Neuronal stem cell (in vitro differentiated cells): Measurements from ENCODE around the gene MPP4.

Source experiments
- DNase-seq: peaks from one replicate; pipeline ENCODE4 v3.0.0-alpha.2; 2013; ENCODE audit warnings: low spot score
- H2AFZ ChIP-seq: one replicate; pipeline ENCODE4 v1.6.1; 2013; ENCODE audit warnings: mild to moderate bottlenecking, low read length, inconsistent platforms
- H2AK5ac ChIP-seq: 2 replicates; pipeline ENCODE4 v1.6.1; 2013; ENCODE audit warnings: low read depth, mild to moderate bottlenecking, inconsistent platforms, low read length, moderate library complexity, mixed read lengths
- H2BK120ac ChIP-seq: 2 replicates; pipeline ENCODE4 v1.6.1; 2013; ENCODE audit warnings: low read depth, mild to moderate bottlenecking, inconsistent platforms, low read length, moderate library complexity, mixed read lengths
- H2BK12ac ChIP-seq: one replicate; pipeline ENCODE4 v1.6.1; 2013; ENCODE audit warnings: low read length, inconsistent platforms
- H2BK15ac ChIP-seq: 2 replicates; pipeline ENCODE4 v1.6.1; 2013; ENCODE audit warnings: mild to moderate bottlenecking, low read length, inconsistent platforms, mixed read lengths
- H2BK5ac ChIP-seq: one replicate; pipeline ENCODE4 v1.6.1; 2013; ENCODE audit warnings: inconsistent platforms, mild to moderate bottlenecking, low read length, moderate library complexity
- H3K14ac ChIP-seq: one replicate; pipeline ENCODE4 v1.6.1; 2013; ENCODE audit warnings: low read length, inconsistent platforms
- H3K18ac ChIP-seq: 2 replicates; pipeline ENCODE4 v1.6.1; 2013; ENCODE audit warnings: low read length, inconsistent platforms
- H3K23ac ChIP-seq: 2 replicates; pipeline ENCODE4 v1.6.1; 2013; ENCODE audit warnings: low read depth, mild to moderate bottlenecking, mixed read lengths, low read length, inconsistent platforms; ENCODE audit not compliant: poor library complexity
- H3K27ac ChIP-seq: replicated peaks from 3 replicates; pipeline ENCODE4 v1.5.1; 2013; ENCODE audit warnings: low read length, inconsistent platforms
- H3K27me3 ChIP-seq, 3 experiments: 2 replicates each; pipeline ENCODE4 v1.6.1; 2013; ENCODE audit warnings: low read length in 3 of 3, mild to moderate bottlenecking in 2 of 3, inconsistent platforms in 1 of 3, low read depth in 1 of 3, mixed read lengths in 1 of 3, moderate library complexity in 1 of 3; ENCODE audit not compliant: control insufficient read depth in 3 of 3, insufficient read depth in 3 of 3
- H3K36me3 ChIP-seq, 2 donors: replicated peaks in 1 of 2; 2 replicates each; pipeline ENCODE4 v1.6.1; 2013; ENCODE audit warnings: low read length in 2 of 2; ENCODE audit not compliant: control insufficient read depth in 2 of 2, insufficient read depth in 2 of 2
- H3K4ac ChIP-seq: 2 replicates; pipeline ENCODE4 v1.6.1; 2013; ENCODE audit warnings: inconsistent platforms, mild to moderate bottlenecking, low read length, moderate library complexity
- H3K4me1 ChIP-seq, 2 donors: 1 replicate in 1 of 2; 2 replicates in 1 of 2; pipeline ENCODE4 v1.6.1; 2013; ENCODE audit warnings: low read length in 2 of 2, low read depth in 1 of 2; ENCODE audit not compliant: control insufficient read depth in 2 of 2, insufficient read depth in 1 of 2
- H3K4me2 ChIP-seq: one replicate; pipeline ENCODE4 v1.6.1; 2013; ENCODE audit warnings: mild to moderate bottlenecking, low read length, inconsistent platforms; ENCODE audit not compliant: insufficient read depth, poor library complexity, severe bottlenecking
- H3K4me3 ChIP-seq, 2 donors: 2 replicates each; pipeline ENCODE4 v1.5.1; 2013; ENCODE audit warnings: low read length in 2 of 2, mild to moderate bottlenecking in 2 of 2, inconsistent platforms in 1 of 2, moderate library complexity in 1 of 2
- H3K79me1 ChIP-seq: one replicate; pipeline ENCODE4 v1.6.1; 2013; ENCODE audit warnings: low read depth, mild to moderate bottlenecking, inconsistent platforms, low read length, moderate library complexity
- H3K9ac ChIP-seq: one replicate; pipeline ENCODE4 v1.6.1; 2013; ENCODE audit warnings: mild to moderate bottlenecking, low read depth, low read length, inconsistent platforms; ENCODE audit not compliant: poor library complexity
- H3K9me3 ChIP-seq, 2 donors: replicated peaks in 1 of 2; 2 replicates each; pipeline versions ENCODE3 to v1.6.1; 2013; ENCODE audit warnings: low read length in 2 of 2, mild to moderate bottlenecking in 2 of 2, inconsistent platforms in 1 of 2, low read depth in 1 of 2, mixed read lengths in 1 of 2, moderate library complexity in 1 of 2; ENCODE audit not compliant: control insufficient read depth in 2 of 2, insufficient read depth in 1 of 2
- H4K8ac ChIP-seq: one replicate; pipeline ENCODE4 v1.6.1; 2013; ENCODE audit warnings: low read depth, mild to moderate bottlenecking, inconsistent platforms, low read length, moderate library complexity
- H4K91ac ChIP-seq: one replicate; pipeline ENCODE4 v1.6.1; 2013; ENCODE audit warnings: low read length, low read depth, mild to moderate bottlenecking, inconsistent platforms; ENCODE audit not compliant: poor library complexity
- WGBS, 2 donors: extraction: QIAGEN DNeasy Blood & Tissue Kit; methylation state at CpG; one replicate each; pipeline ENCODE4 v1.1.7; 2013; ENCODE audit warnings: missing lambda C conversion rate in 2 of 2, mixed read lengths in 1 of 2; ENCODE audit not compliant: insufficient read length in 2 of 2, insufficient replicate concordance in 1 of 2; ENCODE audit errors: extremely low coverage in 2 of 2; 5-methylcytosine and 5-hydroxymethylcytosine counted together

Gene MPP4

DNA sequence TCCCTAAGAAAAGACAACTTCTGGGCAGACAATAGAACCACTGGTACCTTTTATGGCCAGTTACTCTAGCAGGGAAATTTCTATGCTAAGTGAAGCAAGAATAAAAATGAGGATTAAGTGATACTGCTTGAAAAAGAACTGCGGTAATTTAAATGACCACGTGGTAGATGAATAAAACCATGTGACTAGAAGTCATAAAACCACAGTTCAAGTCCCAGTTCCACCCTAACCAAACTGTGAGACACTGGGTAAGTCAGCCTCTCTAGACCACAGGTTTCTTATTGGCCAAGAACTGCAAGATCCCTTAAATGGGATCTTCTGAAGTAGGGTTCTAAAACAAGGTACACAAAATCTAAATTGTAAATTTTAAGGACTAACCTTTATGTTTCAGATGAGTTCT is 67.9 kb downstream of the MPP4 start:
- H2AK5ac ChIP-seq: no peak overlapping the region
- no peak overlapping the region for H3K23ac ChIP-seq
- H4K8ac ChIP-seq: no peak overlapping the region
- no peak overlapping the region for H3K4me3 ChIP-seq
- no peak overlapping the region for H3K4ac ChIP-seq
- no peaks in the 10 kb centered on the region for H3K4me1 ChIP-seq
- H3K14ac ChIP-seq: no peak overlapping the region
- no peak overlapping the region for H4K91ac ChIP-seq
- no peak overlapping the region for H2BK15ac ChIP-seq
- H2BK120ac ChIP-seq: no peak overlapping the region
- no CpG with 5 or more reads among the region's 2 CpGs for WGBS, 2 donors
- no peak overlapping the region for H3K4me2 ChIP-seq
- H3K18ac ChIP-seq: no peak overlapping the region
- H3K27me3 ChIP-seq: no peaks in the 10 kb centered on the region
- no peak overlapping the region for H3K27ac ChIP-seq
- H3K9me3 ChIP-seq: no peaks in the 10 kb centered on the region
- H3K36me3 ChIP-seq: peaks cover 27 to 100% of the 10 kb centered on the region in 2 donors
- no peak overlapping the region for H2BK5ac ChIP-seq
- H2AFZ ChIP-seq: no peak overlapping the region
- H3K79me1 ChIP-seq: no peaks in the 10 kb centered on the region
- no peak for DNase-seq
- H3K9ac ChIP-seq: no peak overlapping the region
- no peak overlapping the region for H2BK12ac ChIP-seq

DNA sequence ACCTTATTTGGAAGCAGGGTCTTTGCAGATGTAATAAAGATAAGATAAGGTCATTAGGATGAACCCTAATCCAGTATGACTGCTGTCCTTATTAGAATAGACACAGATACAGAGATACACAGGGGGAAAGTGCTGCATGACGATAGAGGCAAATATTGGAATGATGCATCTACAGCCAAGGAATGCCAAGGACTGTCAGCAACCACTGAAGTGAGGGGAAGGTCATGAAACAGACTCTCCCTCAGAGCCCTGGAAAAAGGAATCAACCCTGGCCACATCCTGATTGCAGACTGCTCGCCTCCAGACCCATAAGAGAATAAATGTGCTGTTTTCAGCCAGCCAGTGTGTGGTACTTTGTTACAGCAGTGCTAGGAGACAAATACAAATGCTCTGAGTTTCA is 69.9 kb downstream of the MPP4 start:
- no peak for DNase-seq
- Histone ChIP-seq H3K79me1 (no peaks in the 10 kb centered on the region), H3K9ac (no peak overlapping the region), H4K8ac (no peak overlapping the region), H2AK5ac (no peak overlapping the region), H4K91ac (no peak overlapping the region), H2BK15ac (no peak overlapping the region), H3K36me3 (peaks cover 25 to 98% of the 10 kb centered on the region in 2 donors), H3K4ac (no peak overlapping the region), H3K4me1 (no peaks in the 10 kb centered on the region), H2BK12ac (no peak overlapping the region), H3K23ac (no peak overlapping the region), H2BK5ac (no peak overlapping the region), H3K27ac (no peak overlapping the region), H3K9me3 (no peaks in the 10 kb centered on the region), H3K14ac (no peak overlapping the region), H2AFZ (no peak overlapping the region), H3K4me3 (no peak overlapping the region), H2BK120ac (no peak overlapping the region), H3K27me3 (no peaks in the 10 kb centered on the region), H3K4me2 (no peak overlapping the region), H3K18ac (no peak overlapping the region)
- WGBS, 2 donors: no CpG with 5 or more reads among the region's 2 CpGs

DNA sequence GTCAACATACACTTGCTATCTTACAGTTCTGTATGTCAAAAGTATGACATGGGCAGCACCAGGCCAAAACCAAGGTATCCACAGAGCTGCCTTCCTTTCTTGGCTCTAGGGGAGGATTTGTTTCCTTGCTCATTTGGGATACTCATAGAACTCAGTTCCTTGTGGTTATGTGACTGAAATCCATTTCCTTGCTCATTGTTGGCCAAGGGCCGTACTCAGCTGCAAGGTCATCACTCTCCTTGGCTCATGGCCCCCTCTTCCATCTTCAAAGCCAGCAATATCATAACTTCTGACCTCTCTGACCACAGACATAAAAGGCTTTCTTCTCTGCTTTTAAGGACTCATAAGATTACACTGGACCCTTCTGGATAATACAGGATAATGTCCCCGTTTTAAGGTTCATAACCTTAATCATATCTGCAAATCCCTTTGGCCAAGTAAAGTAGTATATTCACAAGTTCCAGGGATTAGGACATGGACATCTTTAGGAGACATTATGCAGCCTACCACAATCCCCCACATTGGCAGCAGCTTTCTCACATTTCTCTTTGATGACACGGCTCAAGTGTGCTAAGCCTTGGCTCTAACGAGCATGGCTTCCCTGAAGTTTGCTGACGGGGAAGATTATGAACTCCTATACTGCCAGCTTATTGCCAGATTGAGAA is 76.0 kb downstream of the MPP4 start:
- H3K23ac ChIP-seq: no peak overlapping the region
- no peak overlapping the region for H3K4me3 ChIP-seq
- H4K8ac ChIP-seq: no peak overlapping the region
- H2BK12ac ChIP-seq: no peak overlapping the region
- H2BK5ac ChIP-seq: no peak overlapping the region
- no peak overlapping the region for H4K91ac ChIP-seq
- H3K9me3 ChIP-seq: no peaks in the 10 kb centered on the region
- H2AFZ ChIP-seq: no peak overlapping the region
- no peak overlapping the region for H2BK120ac ChIP-seq
- no peak overlapping the region for H3K9ac ChIP-seq
- H3K79me1 ChIP-seq: no peaks in the 10 kb centered on the region
- no peak overlapping the region for H2AK5ac ChIP-seq
- no peaks in the 10 kb centered on the region for H3K27me3 ChIP-seq
- no CpG with 5 or more reads among the region's 5 CpGs for WGBS, 2 donors
- no peak overlapping the region for H3K4ac ChIP-seq
- no peak overlapping the region for H3K4me2 ChIP-seq
- H3K36me3 ChIP-seq: peaks cover 7 to 60% of the 10 kb centered on the region in 2 donors
- no peak for DNase-seq
- H3K14ac ChIP-seq: no peak overlapping the region
- no peaks in the 10 kb centered on the region for H3K4me1 ChIP-seq
- no peak overlapping the region for H2BK15ac ChIP-seq
- no peak overlapping the region for H3K18ac ChIP-seq
- H3K27ac ChIP-seq: no peak overlapping the region

- Histone ChIP-seq H3K18ac (no peak overlapping the region), H3K23ac (no peak overlapping the region), H3K27ac (no peak overlapping the region), H2BK120ac (no peak overlapping the region), H4K8ac (no peak overlapping the region), H2BK5ac (no peak overlapping the region), H2BK15ac (no peak overlapping the region), H3K36me3 (peaks cover 3 to 50% of the 10 kb centered on the region in 2 donors), H3K79me1 (no peaks in the 10 kb centered on the region), H3K14ac (no peak overlapping the region), H2BK12ac (no peak overlapping the region), H3K4me1 (no peaks in the 10 kb centered on the region), H2AFZ (no peak overlapping the region), H2AK5ac (no peak overlapping the region), H3K4me2 (no peak overlapping the region), H3K4me3 (no peak overlapping the region), H4K91ac (no peak overlapping the region), H3K9ac (no peak overlapping the region), H3K9me3 (no peaks in the 10 kb centered on the region), H3K27me3 (no peaks in the 10 kb centered on the region), H3K4ac (no peak overlapping the region)
- no peak for DNase-seq
- no CpG with 5 or more reads among the region's 4 CpGs for whole genome bisulfite sequencing, 2 donors
Observed at GRCh38 chr2:201621293-201621999, 77.0 kb downstream of the MPP4 start.
